ENCODE results near the gene OR5F1. TPM values are rescaled to one million over a fixed set of nuclear protein-coding genes. Genes with fewer than 3 reads are reported as not detected.

The OR5F1 gene
- not detected in 2 replicates for total RNA-seq

DNA sequence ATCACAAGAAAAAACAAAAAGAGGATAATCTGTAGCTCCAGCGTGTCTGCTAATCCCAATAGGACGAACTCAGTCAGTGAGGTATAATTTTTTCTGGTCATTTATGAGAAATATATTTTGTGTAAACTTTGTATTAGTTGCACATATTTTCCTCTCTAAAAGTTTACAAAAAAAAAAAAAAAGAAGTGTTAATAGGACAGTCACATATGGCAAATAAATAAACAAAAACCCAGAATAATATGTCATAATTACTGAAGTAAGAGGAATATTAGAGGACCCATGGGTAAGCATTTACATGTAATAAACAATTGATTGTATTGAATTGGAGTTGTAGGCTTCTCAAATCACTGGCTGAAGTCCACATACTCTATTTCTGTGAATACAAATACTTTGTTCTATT is at the start of gene OR5F1:
Gene OR5F1, minus strand, starts transcription at position 101 of the 400 bp plus-strand sequence. Its CDS starts 0 bp downstream, at position 101.
- no peak for DNase-seq (ENCODE audit: low read depth in 2 of 2)

- DNase-seq (ENCODE audit: low read depth in 2 of 2), result no peak
Measured at GRCh38 chr11:56027354-56027753, 32.9 kb upstream of the OR5F1 start, which contains the start of gene OR5AS1. Gene OR5AS1 (plus strand): TSS chr11:56027654. CDS start chr11:56030419, 2,765 bp downstream.

DNA sequence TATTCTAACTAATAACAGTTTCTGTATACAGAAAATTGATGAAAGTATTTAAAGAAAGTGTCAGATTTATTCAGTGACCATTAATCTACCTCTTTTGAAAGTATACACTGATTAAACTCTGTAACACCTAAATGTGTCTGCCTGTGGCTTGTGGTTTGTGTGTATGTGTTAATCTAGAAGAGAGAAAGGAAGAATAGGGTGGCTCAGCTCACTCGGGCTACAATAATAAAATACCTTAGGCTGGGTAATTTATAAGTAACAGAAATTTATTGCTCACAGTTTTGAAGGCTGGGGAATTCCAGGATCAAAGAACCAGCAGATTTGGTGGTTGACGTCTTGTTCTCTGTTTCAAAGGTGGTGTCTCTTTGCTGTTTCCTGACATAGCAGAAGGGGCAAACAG is 19.4 kb upstream of the OR5F1 start:
- no peak for DNase-seq (ENCODE audit: low read depth in 2 of 2)

DNA sequence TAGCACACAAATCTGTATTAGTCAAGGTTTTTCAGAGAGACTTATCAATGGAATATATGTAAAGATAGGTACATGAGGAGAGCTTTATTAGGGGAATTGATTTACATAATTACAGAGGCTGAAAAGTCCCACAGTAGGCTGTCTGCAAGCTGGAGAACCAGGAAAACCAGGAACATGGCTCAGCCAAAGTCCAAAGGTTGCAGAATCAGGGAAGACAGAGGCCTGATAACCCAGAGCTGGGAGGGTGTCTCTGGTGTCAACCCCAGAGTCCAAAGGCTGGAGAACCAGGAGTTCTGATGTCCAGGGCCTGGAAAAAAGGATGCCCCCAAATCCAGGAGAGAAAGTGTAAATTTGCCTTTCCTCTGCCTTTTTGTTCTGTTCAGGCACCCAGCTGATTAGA is 16.3 kb upstream of the OR5F1 start:
- no peak for DNase-seq (ENCODE audit: low read depth in 2 of 2)

DNA sequence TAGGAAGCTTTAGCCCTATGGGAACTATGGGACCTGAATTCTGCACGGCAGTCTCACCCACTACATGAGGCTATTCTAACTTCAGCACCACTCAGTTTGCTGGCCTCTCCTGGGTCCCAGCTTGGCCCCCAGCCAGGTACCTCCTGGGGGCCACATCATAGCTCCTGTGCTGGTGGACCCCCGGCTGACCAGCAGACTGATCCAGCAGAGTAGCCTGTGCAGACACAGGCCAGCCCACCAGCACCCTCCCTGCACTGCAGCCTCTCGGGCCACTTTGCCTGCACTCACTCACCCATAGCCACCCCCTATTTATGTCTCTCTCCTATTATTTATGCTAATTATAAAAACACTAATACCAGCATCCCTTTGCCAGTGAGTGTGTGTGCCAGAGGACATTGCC is 23.5 kb downstream of the OR5F1 start:
- DNase-seq (ENCODE audit: low read depth in 2 of 2), result no peak

DNA sequence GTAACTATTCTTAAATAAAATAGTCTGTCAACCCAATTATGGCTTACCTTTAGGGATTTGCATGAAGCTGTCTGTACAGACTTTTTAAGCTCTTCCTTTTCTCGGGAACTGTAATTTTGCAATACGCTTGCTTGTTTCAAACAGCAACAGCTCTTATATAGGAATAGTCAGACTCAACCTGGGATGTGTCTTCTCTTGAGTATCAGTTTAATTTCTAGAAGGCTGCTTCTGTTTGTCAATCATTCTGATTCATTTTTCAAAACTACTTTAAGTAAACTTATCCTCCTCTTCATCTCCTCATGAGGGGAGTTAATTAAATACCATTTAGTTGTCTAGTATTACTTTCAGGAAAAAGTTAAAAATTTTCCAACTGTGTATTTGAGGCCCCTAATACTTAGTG is 24.6 kb downstream of the OR5F1 start, which contains the start of gene OR10AG1:
Gene OR10AG1, minus strand, starts transcription at position 101 of the 400 bp plus-strand sequence. Its CDS starts 38 bp downstream, at position 63.
- no peak for DNase-seq (ENCODE audit: low read depth in 2 of 2)

DNA sequence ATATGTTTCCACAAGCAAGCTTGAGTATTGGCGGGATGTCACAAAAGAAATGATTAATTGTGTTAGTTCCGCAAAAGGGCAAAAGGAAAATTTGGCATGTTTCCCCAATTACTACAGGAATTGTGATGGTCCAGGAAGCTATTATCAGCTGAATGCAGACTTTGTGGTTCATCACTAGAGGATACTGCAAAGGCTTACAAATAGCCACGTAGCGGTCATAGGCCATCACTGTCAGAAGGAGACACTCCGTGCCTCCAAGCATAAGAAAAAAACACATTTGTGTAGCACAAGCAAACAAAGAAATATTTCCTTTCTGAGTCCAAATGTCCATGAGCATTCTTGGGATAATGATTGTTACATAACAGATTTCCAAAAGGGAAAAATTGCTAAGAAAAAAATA is 26.5 kb downstream of the OR5F1 start:
- DNase-seq (ENCODE audit: low read depth in 2 of 2), result no peak

DNA sequence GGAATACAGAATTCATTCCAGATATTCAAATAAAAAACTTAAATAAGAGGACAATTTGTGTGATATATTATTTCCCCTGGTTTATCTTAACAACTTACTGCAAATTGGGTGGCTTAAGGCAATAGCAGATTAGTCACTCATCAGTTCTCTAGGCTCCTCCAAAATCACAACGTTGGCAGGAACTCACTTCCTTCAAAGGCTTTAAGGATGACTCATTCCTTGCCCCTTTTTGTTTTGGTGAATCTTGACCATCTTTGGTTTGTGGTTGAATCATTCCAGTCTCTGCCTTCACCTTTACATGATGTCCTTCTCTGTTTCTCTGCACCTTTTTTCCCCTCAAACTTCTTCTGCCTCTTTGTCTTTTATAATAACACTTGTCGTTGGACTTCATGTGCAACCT is 28.0 kb downstream of the OR5F1 start:
- DNase-seq (ENCODE audit: low read depth in 2 of 2), result no peak

GRCh38 chr11:55956521-55956920 is 37.9 kb downstream of the OR5F1 start:
- DNase-seq (ENCODE audit: low read depth in 2 of 2), result no peak

GRCh38 chr11:55949330-55949729 is 45.1 kb downstream of the OR5F1 start:
- DNase-seq (ENCODE audit: low read depth in 2 of 2), result no peak

Other genes with a start within 250 kb of the OR5F1 start
- gene OR5D13, start 221.2 kb downstream of the OR5F1 start, total RNA-seq, result not detected in 2 replicates
- gene OR5D14, start 199.1 kb downstream of the OR5F1 start, total RNA-seq, result not detected in 2 replicates
- gene OR5L1, start 183.3 kb downstream of the OR5F1 start, total RNA-seq, result not detected in 2 replicates
- gene OR5D18, start 175.0 kb downstream of the OR5F1 start, total RNA-seq, result not detected in 2 replicates
- gene OR5L2, start 167.4 kb downstream of the OR5F1 start, total RNA-seq, result not detected in 2 replicates
- not detected in 2 replicates for gene OR5D16, start 155.9 kb downstream of the OR5F1 start, total RNA-seq
- not detected in 2 replicates for gene TRIM51, start 111.3 kb downstream of the OR5F1 start, total RNA-seq
- not detected in 2 replicates for gene OR5W2, start 80.0 kb downstream of the OR5F1 start, total RNA-seq
- gene OR5I1, start 58.2 kb downstream of the OR5F1 start, total RNA-seq, result not detected in 2 replicates
- gene OR10AG1, start 24.7 kb downstream of the OR5F1 start, total RNA-seq, result not detected in 2 replicates
- gene OR5AS1, start 33.0 kb upstream of the OR5F1 start, total RNA-seq, result not detected in 2 replicates
- not detected in 2 replicates for gene OR8I2, start 98.7 kb upstream of the OR5F1 start, total RNA-seq
- gene OR8H2, start 109.1 kb upstream of the OR5F1 start, total RNA-seq, result not detected in 2 replicates
- not detected in 2 replicates for gene OR8H3, start 127.7 kb upstream of the OR5F1 start, total RNA-seq
- gene OR8J3, start 145.6 kb upstream of the OR5F1 start, total RNA-seq, result not detected in 2 replicates
- not detected in 2 replicates for gene OR8K5, start 165.7 kb upstream of the OR5F1 start, total RNA-seq
- gene OR5J2, start 182.0 kb upstream of the OR5F1 start, total RNA-seq, result not detected in 2 replicates
- not detected in 2 replicates for gene OR5T2, start 239.6 kb upstream of the OR5F1 start, total RNA-seq

All from dermis microvascular lymphatic vessel endothelial cell (primary cell).